ENCODE measurements around the gene MACROD2.

DNA sequence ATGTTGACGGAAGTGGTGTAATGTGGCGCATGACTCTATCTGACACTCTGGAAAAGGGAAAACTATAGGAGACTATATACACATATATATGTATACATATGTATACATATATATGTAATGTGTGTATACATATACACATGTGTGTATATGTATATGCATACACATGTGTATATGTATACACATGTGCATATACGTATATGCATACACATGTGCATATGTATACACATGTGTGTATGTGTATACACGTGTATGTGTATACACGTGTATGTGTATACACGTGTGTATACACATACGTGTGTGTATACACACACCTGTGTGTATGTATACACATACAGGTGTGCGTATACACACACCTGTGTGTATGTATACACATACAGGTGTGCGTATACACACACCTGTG lies 1025.5 kb downstream of the MACROD2 start:
- TF ChIP-seq POLR2A (IDR thresholded peaks at IDR 0.05; ENCODE audit: low read depth, low read length): no peak
- TF ChIP-seq TAF1 (IDR thresholded peaks at IDR 0.05; ENCODE audit: low read depth, low read length): no peak
